NK-92 (cell line): ENCODE results near the gene PPCS.
A peak's percentile ranks its signal among the peaks of the same experiment; 100 is the strongest.

ENCODE experiments used
- DNase-seq: peaks from one replicate; lab custom pipeline; 2025; ENCODE audit not compliant: unreplicated experiment; lab: John Stamatoyannopoulos, UW

The PPCS gene

GRCh38 chr1:42456010-42456753, at the start of gene PPCS, which contains the start of gene ZMYND12:
Gene PPCS, plus strand, starts transcription at chr1:42456543. Its CDS starts 23 bp downstream, at chr1:42456566.
Gene ZMYND12, minus strand, starts transcription at chr1:42456022. Its CDS starts 25 bp downstream, at chr1:42455997.
- DNase-seq = peak; percentile 67

- no peak for DNase-seq
Observed at GRCh38 chr1:42414551-42415496, 41.5 kb upstream of the PPCS start.

GRCh38 chr1:42417166-42417565, 39.2 kb upstream of the PPCS start:
- DNase-seq = no peak

GRCh38 chr1:42418516-42418915, 37.8 kb upstream of the PPCS start:
- DNase-seq = no peak

GRCh38 chr1:42419126-42419821, 37.1 kb upstream of the PPCS start:
- DNase-seq = no peak

- no peak for DNase-seq
Observed at GRCh38 chr1:42420121-42420520, 36.2 kb upstream of the PPCS start.

- no peak for DNase-seq
Observed at GRCh38 chr1:42420911-42421585, 35.3 kb upstream of the PPCS start.

- no peak for DNase-seq
Observed at GRCh38 chr1:42422737-42423136, 33.6 kb upstream of the PPCS start.

GRCh38 chr1:42423681-42424080, 32.7 kb upstream of the PPCS start:
- DNase-seq = no peak

GRCh38 chr1:42424201-42424600, 32.1 kb upstream of the PPCS start:
- DNase-seq = no peak

GRCh38 chr1:42427240-42427639, 29.1 kb upstream of the PPCS start:
- DNase-seq = no peak

GRCh38 chr1:42429603-42430002, 26.7 kb upstream of the PPCS start:
- no peak for DNase-seq

- DNase-seq = no peak
Observed at GRCh38 chr1:42430286-42431135, 25.8 kb upstream of the PPCS start.

GRCh38 chr1:42431514-42431913, 24.8 kb upstream of the PPCS start:
- no peak for DNase-seq

- no peak for DNase-seq
Observed at GRCh38 chr1:42432714-42433113, 23.6 kb upstream of the PPCS start.

- no peak for DNase-seq
Observed at GRCh38 chr1:42433369-42433768, 23.0 kb upstream of the PPCS start.

GRCh38 chr1:42434340-42434739, 22.0 kb upstream of the PPCS start:
- no peak for DNase-seq

- DNase-seq = no peak
Observed at GRCh38 chr1:42439940-42440339, 16.4 kb upstream of the PPCS start.

- DNase-seq = no peak
Observed at GRCh38 chr1:42442662-42443061, 13.7 kb upstream of the PPCS start.

GRCh38 chr1:42449256-42449655, 7.1 kb upstream of the PPCS start:
- DNase-seq = no peak
